NCI-H1436 treated with DMSO at 0.1 percent for 48 hours (cell line): ENCODE measurements around the gene HMOX1.

Experiments used
- DNase-seq: peaks from one replicate; lab custom pipeline; 2025; lab: John Stamatoyannopoulos, UW

The HMOX1 gene

GRCh38 chr22:35406443-35406842 is 25.5 kb downstream of the HMOX1 start:
- DNase-seq = no peak

GRCh38 chr22:35407362-35407761 is 26.5 kb downstream of the HMOX1 start:
- no peak for DNase-seq

GRCh38 chr22:35409783-35410662 is 29.1 kb downstream of the HMOX1 start:
- no peak for DNase-seq

- DNase-seq = no peak
Observed at GRCh38 chr22:35410663-35411034, 29.8 kb downstream of the HMOX1 start.

- no peak for DNase-seq
Observed at GRCh38 chr22:35411102-35411501, 30.2 kb downstream of the HMOX1 start.

- DNase-seq = no peak
Observed at GRCh38 chr22:35413624-35414023, 32.7 kb downstream of the HMOX1 start.

- DNase-seq = no peak
Observed at GRCh38 chr22:35417606-35418005, 36.7 kb downstream of the HMOX1 start.

- DNase-seq = no peak
Observed at GRCh38 chr22:35418088-35418487, 37.2 kb downstream of the HMOX1 start.

GRCh38 chr22:35418731-35419130 is 37.8 kb downstream of the HMOX1 start:
- no peak for DNase-seq

GRCh38 chr22:35419756-35420155 is 38.9 kb downstream of the HMOX1 start:
- no peak for DNase-seq

- no peak for DNase-seq
Observed at GRCh38 chr22:35421121-35421520, 40.2 kb downstream of the HMOX1 start.

- no peak for DNase-seq
Observed at GRCh38 chr22:35422145-35422544, 41.2 kb downstream of the HMOX1 start.

- DNase-seq = no peak
Observed at GRCh38 chr22:35422936-35423335, 42.0 kb downstream of the HMOX1 start.

GRCh38 chr22:35424081-35424480 is 43.2 kb downstream of the HMOX1 start:
- DNase-seq = no peak

GRCh38 chr22:35424761-35425160 is 43.9 kb downstream of the HMOX1 start:
- no peak for DNase-seq

- DNase-seq = no peak
Observed at GRCh38 chr22:35425546-35425945, 44.6 kb downstream of the HMOX1 start.

GRCh38 chr22:35425971-35426800 is 45.3 kb downstream of the HMOX1 start:
- DNase-seq = no peak

- DNase-seq = no peak
Observed at GRCh38 chr22:35426801-35427140, 45.9 kb downstream of the HMOX1 start.

GRCh38 chr22:35430897-35431322 is 50.0 kb downstream of the HMOX1 start:
- DNase-seq = no peak

GRCh38 chr22:35431483-35432227 is 50.8 kb downstream of the HMOX1 start:
- DNase-seq = no peak

GRCh38 chr22:35432228-35432905 is 51.5 kb downstream of the HMOX1 start:
- DNase-seq = no peak
